Measurements from ENCODE around the gene ADGRF3.
"Not testable (repeated sequence)": the region's sequence is repeated elsewhere in the genome, so short reads cannot be mapped to it uniquely, and the experiment has no call there.

ADGRF3 gene

GRCh38 chr2:26326514-26326913, 20.1 kb downstream of the ADGRF3 start:
- DNase-seq (ENCODE audit: extremely low read depth, low read depth): no peak
- TF ChIP-seq CTCF (IDR thresholded peaks at IDR 0.05; ENCODE audit: low read depth, low read length): no peak

- no peak for DNase-seq (ENCODE audit: extremely low read depth, low read depth)
- no peak for TF ChIP-seq CTCF (IDR thresholded peaks at IDR 0.05; ENCODE audit: low read depth, low read length)
These were observed 20.7 kb downstream of the ADGRF3 start for GRCh38 chr2:26325851-26326250.

- no peak for DNase-seq (ENCODE audit: extremely low read depth, low read depth)
- no peak for TF ChIP-seq CTCF (IDR thresholded peaks at IDR 0.05; ENCODE audit: low read depth, low read length)
These were observed 21.7 kb downstream of the ADGRF3 start for GRCh38 chr2:26324903-26325302.

GRCh38 chr2:26324479-26324878, 22.1 kb downstream of the ADGRF3 start:
- DNase-seq (ENCODE audit: extremely low read depth, low read depth): not testable (repeated sequence)

- DNase-seq (ENCODE audit: extremely low read depth, low read depth): no peak
- TF ChIP-seq CTCF (IDR thresholded peaks at IDR 0.05; ENCODE audit: low read depth, low read length): no peak
These were observed 27.6 kb downstream of the ADGRF3 start for GRCh38 chr2:26318950-26319349.

GRCh38 chr2:26317377-26318105, 29.0 kb downstream of the ADGRF3 start:
- no peak for DNase-seq (ENCODE audit: extremely low read depth, low read depth)
- no peak for TF ChIP-seq CTCF (IDR thresholded peaks at IDR 0.05; ENCODE audit: low read depth, low read length)

GRCh38 chr2:26316845-26317244, 29.7 kb downstream of the ADGRF3 start:
- no peak for TF ChIP-seq CTCF (IDR thresholded peaks at IDR 0.05; ENCODE audit: low read depth, low read length)
- DNase-seq (ENCODE audit: extremely low read depth, low read depth): no peak

- DNase-seq (ENCODE audit: extremely low read depth, low read depth): no peak
- peak; percentile 13 for TF ChIP-seq CTCF (IDR thresholded peaks at IDR 0.05; ENCODE audit: low read depth, low read length)
These were observed 30.5 kb downstream of the ADGRF3 start for GRCh38 chr2:26316041-26316440.

Data from AG09319 (cell line).